Bronchial epithelial cell (primary cell): Measurements from ENCODE around the gene RPS4Y1. TPM values are rescaled to one million over a fixed set of nuclear protein-coding genes. Genes with fewer than 3 reads are reported as not detected.

ENCODE experiments used
- DNase-seq: peaks from one replicate; pipeline ENCODE4 v3.0.0-alpha.2; 2010; ENCODE audit warnings: low read depth
- FAIRE-seq: peaks from 2 replicates; lab custom pipeline; 2011; peaks lifted over from hg19 to GRCh38; lab: Jason Lieb, UNC
- H3K27me3 ChIP-seq: 2 replicates; pipeline ENCODE4 v1.5.1; 2011; ENCODE audit warnings: low read length; ENCODE audit not compliant: control insufficient read depth, insufficient read depth
- H3K36me3 ChIP-seq: 2 replicates; pipeline ENCODE4 v1.5.1; 2011; ENCODE audit warnings: low read length; ENCODE audit not compliant: control insufficient read depth, insufficient read depth
- H3K4me3 ChIP-seq: 2 replicates; pipeline ENCODE4 v1.5.1; 2011; ENCODE audit warnings: mild to moderate bottlenecking, low read depth, low read length, control low read depth
- CTCF ChIP-seq: IDR thresholded peaks from 2 replicates; pipeline ENCODE4 v1.5.1; 2011; ENCODE audit warnings: mild to moderate bottlenecking, moderate library complexity, low read length, control low read depth, inconsistent platforms; ENCODE audit not compliant: insufficient read depth, severe bottlenecking
- total RNA-seq: library from RNA; depleted of rRNA; stranded (reverse); fragments of >200 nt; gene quantifications from 2 replicates; pipeline ENCODE4 v1.2.1, GENCODE V29; 2014

RPS4Y1 gene
- total RNA-seq, 1 donor from 2014 or later, result 711 TPM

GRCh38 chrY:2828497-2828896 lies 12.9 kb upstream of the RPS4Y1 start:
- no peak overlapping the region for H3K4me3 ChIP-seq
- H3K27me3 ChIP-seq, result no peaks in the 10 kb centered on the region
- DNase-seq (no peak), FAIRE-seq (no peak)
- H3K36me3 ChIP-seq, result no peaks in the 10 kb centered on the region
- no peak for TF ChIP-seq CTCF

- FAIRE-seq, result no peak
- Histone ChIP-seq H3K27me3 (no peaks in the 10 kb centered on the region), H3K4me3 (no peak overlapping the region), H3K36me3 (no peaks in the 10 kb centered on the region)
- TF ChIP-seq CTCF, result no peak
- DNase-seq, result no peak
Observed at GRCh38 chrY:2835230-2835629, 6.2 kb upstream of the RPS4Y1 start.

GRCh38 chrY:2837078-2837477 lies 4.3 kb upstream of the RPS4Y1 start:
- H3K27me3 ChIP-seq, result no peaks in the 10 kb centered on the region
- TF ChIP-seq CTCF, result no peak
- H3K36me3 ChIP-seq, result no peaks in the 10 kb centered on the region
- H3K4me3 ChIP-seq, result no peak overlapping the region
- no peak for FAIRE-seq
- DNase-seq, result no peak

GRCh38 chrY:2837932-2838331 lies 3.5 kb upstream of the RPS4Y1 start:
- DNase-seq (no peak), FAIRE-seq (no peak)
- Histone ChIP-seq H3K36me3 (peaks cover 2% of the 10 kb centered on the region), H3K27me3 (no peaks in the 10 kb centered on the region), H3K4me3 (no peak overlapping the region)
- no peak for TF ChIP-seq CTCF

GRCh38 chrY:2846791-2847190 lies 5.4 kb downstream of the RPS4Y1 start:
- no peak for TF ChIP-seq CTCF
- peaks cover 13% of the 10 kb centered on the region for H3K36me3 ChIP-seq
- FAIRE-seq (no peak), DNase-seq (no peak)
- H3K4me3 ChIP-seq, result no peak overlapping the region
- no peaks in the 10 kb centered on the region for H3K27me3 ChIP-seq

- FAIRE-seq (no peak), DNase-seq (no peak)
- Histone ChIP-seq H3K27me3 (no peaks in the 10 kb centered on the region), H3K4me3 (no peak overlapping the region), H3K36me3 (peaks cover 11% of the 10 kb centered on the region)
- no peak for TF ChIP-seq CTCF
Observed at GRCh38 chrY:2848384-2848783, 7.0 kb downstream of the RPS4Y1 start.
